ENCODE results near the gene URM1. TPM values are rescaled to one million over a fixed set of nuclear protein-coding genes. Genes with fewer than 3 reads are reported as not detected.

The URM1 gene
- total RNA-seq, 1 experiment from 2014 or later, result 46.6 TPM

DNA sequence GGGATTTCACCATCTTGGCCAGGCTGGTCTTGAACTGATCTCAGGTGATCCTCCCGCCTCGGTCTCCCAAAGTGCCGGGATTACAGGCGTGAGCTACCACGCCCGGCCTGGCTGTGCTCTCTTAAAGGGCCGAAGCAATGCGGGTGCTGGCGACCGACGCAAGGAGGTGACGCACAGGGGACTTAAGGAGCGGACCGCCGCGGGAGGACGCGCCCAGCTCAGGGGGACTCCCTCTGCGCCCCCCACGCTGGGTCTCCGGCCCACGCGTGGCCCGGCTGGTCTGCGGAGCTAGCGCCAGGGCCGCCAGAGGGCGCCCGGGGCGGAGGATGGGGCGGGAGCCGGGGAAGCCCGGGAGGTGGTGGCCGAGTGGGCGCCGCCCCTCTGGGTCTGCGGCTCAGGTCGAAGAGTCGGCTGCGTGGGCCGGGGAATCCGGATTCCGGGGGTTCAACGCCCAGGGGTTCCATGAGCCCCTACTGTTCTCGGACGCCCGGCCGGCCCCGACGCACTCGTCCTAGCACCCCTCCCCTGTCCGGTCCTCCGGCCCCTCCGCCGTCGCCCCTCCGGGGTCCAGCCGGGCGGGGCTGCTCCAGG lies 49.0 kb downstream of the URM1 start:
- no peak overlapping the region for H3K27ac Mint-ChIP-seq
- no peaks in the 10 kb centered on the region for H3K36me3 Mint-ChIP-seq (ENCODE audit: insufficient read depth in 1 of 3, low read depth in 3 of 3)
- Histone ChIP-seq H3K23me2 (ENCODE audit: insufficient read length, low read depth, low read length, poor library complexity, severe bottlenecking) (peaks cover 12% of the 10 kb centered on the region), H3T11ph (ENCODE audit: low read length) (no peak overlapping the region), H2AK5ac (ENCODE audit: insufficient read length, low read length) (no peak overlapping the region), H4K8ac (replicated peaks; ENCODE audit: insufficient read length, low read depth, low read length) (no peak overlapping the region), H3K9me3 (ENCODE audit: control insufficient read depth, low read depth, low read length) (no peaks in the 10 kb centered on the region), H3K4ac (ENCODE audit: low read depth, low read length) (no peak overlapping the region), H3K4me2 (ENCODE audit: insufficient read depth, insufficient read length, low read length) (peak overlapping the region; percentile 45), H3K56ac (ENCODE audit: insufficient read length, low read depth, low read length) (no peak overlapping the region), H4K5ac (ENCODE audit: insufficient read length, low read depth, low read length) (no peak overlapping the region), H3K27ac (ENCODE audit: insufficient read length, low read depth, low read length) (no peak overlapping the region), H2BK5ac (ENCODE audit: insufficient read length, low read length) (no peak overlapping the region), H3K27me3 (ENCODE audit: insufficient read depth, low read length) (peaks cover 13% of the 10 kb centered on the region; the same call in 1 of the 2 replicates), H3K79me1 (ENCODE audit: insufficient read depth, low read depth, low read length, poor library complexity, severe bottlenecking) (no peaks in the 10 kb centered on the region), H3K14ac (ENCODE audit: insufficient read depth, low read length) (no peak overlapping the region), H4K20me1 (ENCODE audit: control insufficient read depth, insufficient read depth, insufficient read length) (no peaks in the 10 kb centered on the region), H2AFZ (ENCODE audit: low read length) (no peak overlapping the region), H3K4me1 (ENCODE audit: insufficient read depth, low read length) (peaks cover 3% of the 10 kb centered on the region), H3K79me2 (ENCODE audit: insufficient read depth, low read length) (no peaks in the 10 kb centered on the region), H2BK120ac (ENCODE audit: low read depth, low read length, poor library complexity, severe bottlenecking) (no peak overlapping the region), H2BK12ac (ENCODE audit: insufficient read length, low read depth, low read length) (no peak overlapping the region), H2BK20ac (ENCODE audit: low read depth, low read length, poor library complexity, severe bottlenecking) (no peak overlapping the region), H3K23ac (ENCODE audit: insufficient read length, low read depth, low read length) (no peak overlapping the region), H3K9ac (ENCODE audit: extremely low read depth, insufficient read length, low read length) (no peak overlapping the region), H4K91ac (ENCODE audit: insufficient read length, low read depth, low read length) (no peak overlapping the region), H3K18ac (ENCODE audit: insufficient read length, low read depth, low read length) (no peak overlapping the region), H2BK15ac (ENCODE audit: low read depth, low read length) (no peak overlapping the region)
- DNase-seq, result no peak
- TF ChIP-seq, protein P1, sequence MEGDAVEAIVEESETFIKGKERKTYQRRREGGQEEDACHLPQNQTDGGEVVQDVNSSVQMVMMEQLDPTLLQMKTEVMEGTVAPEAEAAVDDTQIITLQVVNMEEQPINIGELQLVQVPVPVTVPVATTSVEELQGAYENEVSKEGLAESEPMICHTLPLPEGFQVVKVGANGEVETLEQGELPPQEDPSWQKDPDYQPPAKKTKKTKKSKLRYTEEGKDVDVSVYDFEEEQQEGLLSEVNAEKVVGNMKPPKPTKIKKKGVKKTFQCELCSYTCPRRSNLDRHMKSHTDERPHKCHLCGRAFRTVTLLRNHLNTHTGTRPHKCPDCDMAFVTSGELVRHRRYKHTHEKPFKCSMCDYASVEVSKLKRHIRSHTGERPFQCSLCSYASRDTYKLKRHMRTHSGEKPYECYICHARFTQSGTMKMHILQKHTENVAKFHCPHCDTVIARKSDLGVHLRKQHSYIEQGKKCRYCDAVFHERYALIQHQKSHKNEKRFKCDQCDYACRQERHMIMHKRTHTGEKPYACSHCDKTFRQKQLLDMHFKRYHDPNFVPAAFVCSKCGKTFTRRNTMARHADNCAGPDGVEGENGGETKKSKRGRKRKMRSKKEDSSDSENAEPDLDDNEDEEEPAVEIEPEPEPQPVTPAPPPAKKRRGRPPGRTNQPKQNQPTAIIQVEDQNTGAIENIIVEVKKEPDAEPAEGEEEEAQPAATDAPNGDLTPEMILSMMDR (conservative IDR thresholded peaks at IDR 0.05), result peak; percentile 89
- H3K9me3 Mint-ChIP-seq, result no peaks in the 10 kb centered on the region
- H3K27me3 Mint-ChIP-seq (ENCODE audit: low read depth), result peaks cover 89% of the 10 kb centered on the region
- WGBS (ENCODE audit: extremely low coverage, insufficient read length, low lambda C conversion rate), result no CpG with 5 or more reads among the region's 59 CpGs
- H3K4me3 Mint-ChIP-seq, result peak overlapping the region; percentile 55 to 80
- peaks cover 19 to 26% of the 10 kb centered on the region in 2 experiments for H3K4me1 Mint-ChIP-seq

All from H9 (cell line).